ENCODE results near the gene TMEM40.
"Not testable (repeated sequence)": the region's sequence is repeated elsewhere in the genome, so short reads cannot be mapped to it uniquely, and the experiment has no call there.

TMEM40 gene

DNA sequence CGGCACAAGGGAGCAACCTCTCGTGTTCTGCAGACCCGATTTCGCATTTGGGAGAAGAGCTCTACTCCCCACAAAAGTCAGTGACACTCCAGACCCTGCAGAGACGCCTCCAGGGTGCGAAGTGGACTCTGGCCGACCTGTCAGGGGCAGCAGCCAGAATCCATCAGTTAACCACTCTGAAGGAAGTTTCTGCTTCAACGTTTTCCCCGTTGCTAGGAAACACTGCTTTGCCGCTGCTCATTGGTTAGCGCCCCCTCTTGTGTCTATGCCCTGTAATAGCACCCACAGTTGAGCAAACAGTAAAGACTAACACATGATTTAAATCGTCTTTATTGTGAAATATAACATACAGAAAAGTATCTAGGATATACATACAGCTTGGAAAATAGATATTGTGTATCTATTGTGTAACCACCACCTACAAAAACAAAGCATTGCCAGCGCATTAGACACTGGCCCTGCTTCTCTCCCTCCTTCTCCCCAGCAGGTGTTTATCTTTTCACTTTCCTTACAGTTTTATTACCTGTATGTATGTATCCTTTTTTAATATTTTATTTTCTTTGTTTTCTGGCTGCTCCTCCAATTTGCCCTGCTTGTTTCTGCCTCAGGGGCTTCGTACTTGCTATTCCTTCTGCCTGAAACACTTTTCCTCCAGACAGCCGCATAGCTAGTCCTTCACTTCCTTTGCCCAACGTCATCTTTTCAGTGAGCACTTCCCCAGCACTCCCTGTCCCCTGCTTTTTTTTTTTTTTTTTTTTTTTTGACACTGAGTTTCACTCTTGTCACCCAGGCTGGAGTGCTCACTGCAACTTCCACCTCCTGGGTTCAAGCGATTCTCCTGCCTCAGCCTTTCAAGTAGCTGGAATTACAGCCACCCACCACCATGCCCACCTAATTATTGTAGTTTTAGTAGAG lies 38.8 kb downstream of the TMEM40 start:
- peak in 56 of 58 donors; percentile 3 to 81 (median 36) for DNase-seq

DNA sequence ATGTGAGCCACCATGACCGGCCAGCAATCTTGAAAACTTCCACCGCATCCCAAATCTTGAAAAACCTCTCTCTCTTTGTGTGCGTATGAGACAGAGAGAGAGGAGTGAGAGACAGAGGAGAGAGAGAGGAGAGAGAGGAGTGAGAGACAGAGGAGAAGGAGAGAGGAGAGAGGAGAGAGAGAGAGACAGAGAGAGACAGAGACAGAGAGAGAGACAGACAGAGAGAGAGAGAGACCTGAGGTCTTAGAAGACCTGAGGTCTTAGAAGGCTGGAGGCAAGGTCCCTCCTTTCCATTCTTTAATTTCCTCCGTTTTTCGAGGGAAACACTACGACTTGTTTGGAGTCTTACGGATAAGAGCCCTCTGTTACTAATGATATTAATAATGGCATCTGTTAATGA lies 39.5 kb downstream of the TMEM40 start:
- DNase-seq = no peak

DNA sequence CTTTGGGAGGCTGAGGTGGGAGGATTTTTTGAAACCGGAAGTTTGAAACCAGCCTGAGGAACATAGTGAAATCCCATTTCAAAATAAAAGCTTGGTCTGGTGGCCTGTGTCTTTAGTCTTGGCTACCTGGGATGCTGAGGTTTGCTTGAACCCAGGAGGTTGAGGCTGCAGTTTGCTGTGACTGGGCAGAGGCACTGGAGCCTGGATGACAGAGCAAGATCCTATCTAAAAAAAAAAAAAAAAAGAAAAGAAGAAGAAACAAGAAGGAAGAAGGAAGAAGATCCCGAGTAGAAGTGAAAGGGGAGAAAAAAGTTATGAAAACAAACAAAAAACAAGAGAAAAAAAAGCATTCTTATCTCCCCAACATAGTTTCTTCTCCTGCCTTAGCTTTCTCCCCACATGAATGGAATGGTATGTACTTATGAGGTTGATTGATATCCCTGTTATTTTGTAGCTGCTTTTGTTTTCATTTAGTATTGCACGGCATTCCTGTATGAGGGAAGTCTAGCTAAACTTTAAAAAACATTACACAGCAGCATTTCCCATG lies 42.4 kb downstream of the TMEM40 start:
- DNase-seq = no peak

DNA sequence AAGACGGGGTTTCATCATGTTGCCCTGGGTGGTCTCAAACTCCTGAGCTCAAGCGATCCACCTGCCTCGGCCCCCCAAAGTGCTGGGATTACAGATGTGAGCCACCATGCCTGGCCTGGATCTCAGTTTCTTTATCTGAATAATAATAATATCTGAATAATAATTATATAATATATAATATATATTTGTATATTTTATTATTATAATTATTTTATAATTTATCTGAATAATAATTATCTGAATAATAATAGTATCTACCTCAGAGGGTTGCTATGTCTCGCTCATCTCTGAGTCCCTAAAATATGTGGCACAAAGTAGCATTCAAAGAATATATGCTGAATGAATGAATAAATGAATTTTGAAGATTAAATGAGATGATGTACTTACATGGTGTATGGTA lies 44.8 kb downstream of the TMEM40 start:
- DNase-seq = no peak

DNA sequence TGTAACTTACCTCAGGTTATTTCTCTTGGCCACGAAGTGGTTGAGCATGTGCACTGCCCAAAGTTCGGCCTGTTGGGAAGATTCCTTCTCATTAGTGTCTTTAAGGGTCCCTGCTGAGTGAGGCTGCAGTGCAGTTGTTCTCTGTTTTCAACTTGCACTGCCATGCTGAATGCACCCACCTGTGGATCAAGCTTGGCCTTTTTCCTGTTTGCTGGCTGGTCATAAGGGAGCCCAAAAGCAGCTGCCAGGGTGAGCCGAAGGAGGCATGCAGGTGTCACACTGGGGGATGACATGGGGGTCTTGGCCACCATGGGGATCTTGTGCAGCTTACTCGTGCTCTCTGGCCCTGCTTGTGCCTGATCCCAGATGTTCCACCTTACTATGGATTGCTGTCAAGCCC lies 49.0 kb downstream of the TMEM40 start:
- no peak for DNase-seq

DNA sequence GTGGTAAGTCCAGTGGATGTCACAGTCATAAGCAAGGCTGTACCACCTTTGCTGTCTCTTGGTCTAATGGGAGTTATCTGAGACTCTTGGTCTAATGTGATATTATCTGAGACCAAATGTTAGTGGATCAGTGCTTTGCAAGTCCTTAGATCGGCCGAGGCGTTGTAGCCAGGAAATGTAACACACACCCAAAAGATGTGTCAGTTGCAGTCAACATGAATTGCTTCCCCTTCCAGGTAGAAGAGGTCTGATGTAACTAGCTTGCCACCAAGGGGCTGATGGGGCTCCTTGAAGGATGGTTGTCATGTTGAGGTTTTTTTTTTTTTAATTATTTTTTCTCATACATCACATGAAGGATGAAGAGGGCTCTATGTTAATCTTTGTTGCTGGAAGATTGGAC lies 49.7 kb downstream of the TMEM40 start:
- no peak for DNase-seq

DNA sequence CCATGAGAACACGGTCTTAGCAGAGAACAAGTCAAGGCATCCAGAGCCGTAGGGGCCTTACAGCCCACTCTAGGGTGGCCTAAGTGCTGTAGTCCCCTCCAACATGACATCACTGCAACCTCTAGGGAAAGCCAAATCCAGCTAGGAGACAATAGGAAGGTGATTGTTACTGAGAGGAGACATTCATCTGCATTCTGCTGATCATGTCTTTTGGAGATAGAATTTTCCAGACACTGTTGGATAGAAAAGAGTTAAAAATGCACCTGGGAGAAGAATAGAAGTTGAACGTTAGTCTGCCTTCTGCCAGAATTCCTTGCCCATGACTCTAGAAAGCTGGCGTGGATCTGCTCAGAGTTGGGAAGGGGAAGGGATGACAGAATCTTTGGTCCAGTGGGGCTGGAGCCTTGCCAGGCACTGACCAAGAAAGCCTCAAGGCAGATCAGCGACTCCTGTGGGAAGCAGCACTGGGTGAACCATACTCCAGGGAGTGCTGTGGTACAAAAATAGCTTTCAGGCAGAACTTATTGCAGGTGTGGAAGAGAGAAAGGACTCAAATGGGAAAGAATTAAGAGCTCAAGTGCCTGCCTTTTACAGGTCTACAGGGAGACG lies 50.4 kb downstream of the TMEM40 start:
- DNase-seq = peak in 1 of 58 donors; percentile 16

DNA sequence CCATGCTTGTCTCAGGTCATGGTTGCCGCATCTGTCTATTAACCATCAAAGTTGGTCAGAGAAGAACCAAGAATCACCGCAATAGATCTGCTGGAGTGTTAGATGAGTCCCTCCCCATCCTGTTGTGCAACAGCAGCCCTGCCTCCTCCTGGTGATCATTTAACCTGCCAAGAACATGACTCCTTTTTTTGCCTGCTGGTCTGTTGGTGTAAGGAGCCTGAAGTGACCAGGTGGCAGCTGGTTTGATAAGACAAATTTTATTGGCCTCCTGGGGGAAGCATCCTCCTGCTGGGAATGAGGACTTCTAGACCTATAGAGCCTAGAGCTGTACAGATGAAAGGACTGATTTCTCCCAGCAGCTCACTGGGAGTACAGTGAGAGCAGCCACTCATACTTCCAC lies 51.6 kb downstream of the TMEM40 start:
- DNase-seq = no peak

DNA sequence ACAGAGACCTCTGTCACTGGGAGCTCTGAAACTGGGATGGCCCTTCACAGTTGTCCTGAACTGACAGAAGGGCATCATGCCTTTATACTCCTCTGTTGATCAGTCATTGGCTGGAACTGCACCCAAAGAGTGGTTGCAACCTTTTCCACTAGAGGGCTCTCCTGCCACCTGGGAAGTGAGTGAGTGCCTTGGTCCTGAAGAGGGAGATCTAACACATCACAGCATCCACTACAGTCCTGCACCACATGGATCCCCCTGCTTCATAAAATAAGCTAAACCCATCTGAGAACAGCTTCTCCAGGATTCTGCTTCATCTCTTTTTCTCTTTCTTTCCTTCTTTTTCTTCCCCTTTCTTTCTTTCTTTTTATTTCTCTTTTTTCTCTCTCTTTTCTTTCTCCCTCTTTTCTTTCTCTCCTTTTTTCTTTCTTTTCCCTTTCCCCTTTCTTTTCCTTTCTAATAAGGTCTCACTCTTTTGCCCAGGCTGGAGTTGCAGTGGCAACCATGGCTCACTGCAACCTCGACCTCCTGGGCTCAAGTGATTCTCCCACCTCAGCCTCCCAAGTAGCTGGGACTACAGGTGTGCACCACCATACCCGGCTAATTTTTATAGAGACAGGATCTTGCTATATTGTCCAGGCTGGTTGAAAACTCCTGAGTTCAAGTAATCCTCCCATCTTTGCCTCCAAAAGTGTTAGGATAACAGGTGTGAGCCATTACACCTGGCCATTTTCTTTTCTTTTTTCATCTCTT lies 52.4 kb downstream of the TMEM40 start:
- peak in 20 of 58 donors; percentile 1 to 62 (median 10) for DNase-seq

DNA sequence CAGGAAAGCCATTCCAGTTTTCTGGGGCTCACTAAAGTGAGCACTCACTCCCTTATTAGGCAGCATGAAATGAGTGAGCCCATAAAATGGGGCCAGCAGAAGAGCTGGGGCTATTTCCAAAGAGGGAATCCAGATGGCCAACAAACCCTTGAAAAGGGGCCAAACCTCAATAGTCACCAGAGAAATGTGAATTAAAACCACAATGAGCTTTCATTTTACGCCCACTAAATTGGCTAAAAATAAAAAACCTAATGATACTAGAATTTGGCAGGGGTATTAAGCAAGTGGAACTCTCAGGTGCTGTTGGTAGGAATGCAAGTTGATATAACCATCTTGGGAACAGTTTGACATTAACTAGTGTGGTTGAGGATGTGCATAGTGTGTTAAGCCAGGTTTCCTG lies 53.1 kb downstream of the TMEM40 start:
- DNase-seq = no peak

DNA sequence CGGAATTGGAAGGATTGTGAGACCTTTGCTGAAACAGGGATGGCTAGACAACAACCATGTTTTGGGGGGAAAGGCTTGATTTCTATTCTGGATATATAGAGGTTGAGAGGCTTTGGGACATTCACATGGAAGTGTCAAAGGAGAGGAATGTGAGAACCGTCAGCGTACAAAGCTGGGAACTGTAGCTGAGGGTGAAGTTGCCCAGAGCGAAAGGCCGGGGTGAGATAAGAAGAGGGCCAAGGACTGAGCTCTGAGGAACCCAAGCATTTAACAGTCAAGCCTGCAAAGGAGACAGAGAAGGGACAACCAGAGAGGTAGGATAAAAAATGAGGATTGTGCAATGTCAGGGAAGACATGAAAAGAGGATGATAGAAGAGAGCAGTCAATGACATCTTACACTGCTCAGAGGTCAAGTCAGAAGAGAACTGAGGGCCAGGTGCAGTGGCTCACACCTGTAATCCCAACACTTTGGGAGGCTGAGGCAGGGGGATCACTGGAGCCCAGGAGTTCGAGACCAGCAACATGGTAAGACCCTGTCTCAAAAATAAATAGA lies 53.6 kb downstream of the TMEM40 start:
- no peak for DNase-seq

DNA sequence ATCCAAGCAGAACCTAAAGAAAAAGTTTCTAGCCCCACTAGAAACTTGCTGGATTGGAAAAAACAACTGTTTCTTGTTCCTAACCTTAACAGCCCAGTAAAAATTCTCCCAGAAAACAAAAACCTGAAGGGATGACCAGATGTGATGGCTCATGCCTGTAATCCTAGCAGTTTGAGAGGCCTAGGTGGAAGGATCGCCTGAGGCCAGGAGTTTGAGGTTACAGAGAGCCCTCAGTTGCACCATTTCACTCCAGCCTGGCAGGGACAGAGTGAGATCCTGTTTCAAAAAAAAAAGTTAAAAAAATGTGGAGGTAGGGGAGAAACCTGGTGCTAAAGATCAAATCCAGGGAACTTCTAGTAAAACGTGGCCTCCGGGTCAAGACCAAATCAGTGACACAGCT lies 56.6 kb downstream of the TMEM40 start:
- DNase-seq = no peak

DNA sequence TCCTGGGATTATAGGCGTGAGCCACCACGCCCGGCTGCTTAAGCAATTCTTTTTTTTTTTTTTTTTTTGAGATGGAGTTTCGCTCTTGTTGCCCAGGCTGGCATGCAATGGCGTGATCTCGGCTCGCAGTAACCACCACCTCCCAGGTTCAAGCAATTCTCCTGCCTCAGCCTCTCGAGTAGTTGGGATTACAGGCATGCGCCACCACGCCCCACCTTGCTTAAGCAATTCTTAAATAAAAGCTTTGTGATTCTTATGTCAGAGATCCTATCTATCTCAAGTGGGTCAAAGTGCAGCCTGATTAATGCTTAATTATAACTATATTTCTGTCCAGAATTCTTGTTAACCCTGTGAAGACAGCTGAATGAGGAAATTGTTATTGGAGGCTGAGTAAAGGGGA lies 57.5 kb downstream of the TMEM40 start:
- DNase-seq = not testable (repeated sequence)

DNA sequence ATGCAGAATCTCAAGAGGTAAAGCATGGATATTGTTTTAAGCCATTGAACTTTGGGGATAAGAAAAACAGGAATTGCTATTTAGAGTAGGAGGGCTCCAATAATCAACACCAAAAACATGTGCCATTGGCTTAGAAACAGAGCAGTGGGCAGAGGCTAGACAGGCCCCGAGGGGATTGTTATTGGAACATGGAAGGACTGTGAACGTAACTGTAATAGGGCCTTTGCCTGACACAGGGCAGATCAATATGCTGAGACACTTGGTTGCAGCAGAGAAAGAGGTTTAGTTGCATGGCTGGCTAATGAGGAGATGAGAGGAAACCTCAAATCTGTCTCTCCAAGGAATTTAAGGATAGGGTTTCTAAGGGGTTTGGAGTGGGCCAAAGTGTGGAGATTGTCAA lies 58.3 kb downstream of the TMEM40 start:
- DNase-seq = no peak

DNA sequence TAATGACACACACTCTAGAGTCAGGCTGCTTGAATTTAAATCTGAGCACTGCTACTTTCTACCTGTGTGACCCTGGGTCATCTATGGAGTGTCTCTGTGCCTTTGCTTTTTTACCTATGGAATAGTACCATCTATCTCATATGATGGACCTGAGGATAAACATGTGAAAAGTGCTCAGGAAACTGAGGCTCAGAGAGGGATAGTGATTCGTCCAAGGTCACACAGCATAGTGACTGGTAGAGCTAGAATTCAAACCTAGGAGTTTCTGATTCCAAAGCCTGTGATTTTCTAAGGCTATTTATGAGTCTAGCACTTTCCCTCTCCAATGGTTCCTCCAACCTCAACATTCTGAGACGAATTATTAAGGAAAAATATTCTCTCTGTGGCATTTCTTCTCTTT lies 63.1 kb downstream of the TMEM40 start:
- DNase-seq = no peak

DNA sequence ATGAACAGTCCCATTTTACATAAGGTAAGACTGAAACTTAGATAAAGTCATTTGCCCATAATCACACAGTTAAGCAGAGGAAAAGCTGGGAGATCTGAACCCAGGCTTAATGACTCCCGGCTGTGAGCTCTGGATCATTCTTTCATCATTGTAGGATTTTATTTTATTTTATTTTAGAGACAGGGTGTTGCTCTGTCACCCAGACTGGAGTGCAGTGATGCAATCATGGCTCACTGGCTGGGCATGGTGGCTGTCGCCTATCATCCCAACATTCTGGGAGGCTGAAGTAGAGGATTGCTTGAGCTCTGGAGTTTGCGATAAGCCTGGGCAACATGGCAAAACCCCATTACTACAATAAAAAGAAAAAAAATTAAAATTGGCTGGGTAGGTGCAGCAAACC lies 63.9 kb downstream of the TMEM40 start:
- no peak for DNase-seq

DNA sequence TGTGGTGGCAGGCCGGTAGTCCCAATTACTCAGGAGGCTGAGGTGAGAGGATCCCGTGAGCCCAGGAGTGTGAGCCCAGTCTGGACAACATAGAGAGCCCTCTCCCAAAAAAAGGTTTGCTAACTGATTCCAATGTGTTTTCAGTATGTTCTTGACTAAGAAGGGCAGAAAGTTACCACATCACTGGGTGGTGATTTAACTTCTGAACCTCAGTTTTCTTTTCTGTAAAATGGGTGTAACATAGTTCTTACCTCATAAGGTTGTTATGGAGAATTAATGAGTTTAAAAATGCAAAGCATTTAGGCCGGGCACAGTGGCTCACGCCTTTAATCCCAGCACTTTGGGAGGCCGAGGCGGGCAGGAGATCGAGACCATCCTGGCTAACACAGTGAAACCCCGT lies 66.6 kb downstream of the TMEM40 start:
- no peak for DNase-seq

DNA sequence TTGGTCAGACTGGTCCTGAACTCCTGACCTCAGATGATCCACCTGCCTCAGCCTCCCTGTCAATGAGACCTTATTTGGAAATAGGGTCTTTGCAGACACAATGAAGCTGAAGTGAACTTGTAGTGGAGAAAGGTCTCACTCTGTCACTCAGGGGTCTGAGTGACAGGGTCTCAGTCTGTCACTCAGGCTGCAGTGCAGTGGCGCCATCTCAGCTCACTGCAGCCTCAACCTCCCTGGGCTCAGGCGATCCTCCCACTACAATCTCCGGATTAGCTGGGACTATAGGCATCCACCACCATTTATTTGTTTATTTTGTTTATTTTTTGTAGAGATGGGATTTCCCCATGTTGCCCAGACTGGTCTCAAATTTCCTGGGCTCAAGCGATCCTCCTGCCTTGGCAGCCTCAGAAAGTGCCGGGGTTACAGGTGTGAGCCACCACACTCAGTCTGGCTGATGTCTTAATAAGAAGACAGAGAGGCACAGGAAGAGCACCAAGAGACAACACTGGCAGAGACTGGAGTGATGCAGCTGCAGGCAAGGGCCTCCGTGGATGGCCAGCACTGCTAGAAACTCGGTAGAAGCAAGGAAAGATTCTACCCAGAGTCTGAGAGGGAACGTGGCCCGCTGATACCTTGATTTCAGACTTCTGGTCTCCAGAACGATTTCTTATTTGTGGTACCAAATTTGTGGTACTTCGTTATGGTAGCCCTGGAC lies 68.9 kb downstream of the TMEM40 start:
- no peak for DNase-seq

DNA sequence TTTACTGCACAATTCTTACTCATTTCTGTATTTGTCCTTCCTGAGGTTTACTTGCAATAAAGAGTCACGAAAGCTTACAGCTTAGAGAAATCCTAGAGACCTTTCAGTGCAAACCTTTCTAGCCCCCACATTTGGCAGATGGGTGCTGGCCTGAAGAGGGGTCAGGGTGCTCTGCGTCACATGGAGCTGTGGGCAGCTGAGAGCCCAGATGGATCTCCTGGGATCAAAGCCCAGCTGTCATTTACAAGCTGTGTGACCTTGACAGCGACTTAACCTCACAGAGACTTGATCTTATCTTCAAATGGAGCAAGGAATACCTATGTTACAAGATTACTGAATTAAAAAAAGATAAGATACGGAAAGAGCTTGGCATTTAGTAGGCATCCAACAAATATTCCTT lies 71.1 kb downstream of the TMEM40 start:
- DNase-seq = no peak

DNA sequence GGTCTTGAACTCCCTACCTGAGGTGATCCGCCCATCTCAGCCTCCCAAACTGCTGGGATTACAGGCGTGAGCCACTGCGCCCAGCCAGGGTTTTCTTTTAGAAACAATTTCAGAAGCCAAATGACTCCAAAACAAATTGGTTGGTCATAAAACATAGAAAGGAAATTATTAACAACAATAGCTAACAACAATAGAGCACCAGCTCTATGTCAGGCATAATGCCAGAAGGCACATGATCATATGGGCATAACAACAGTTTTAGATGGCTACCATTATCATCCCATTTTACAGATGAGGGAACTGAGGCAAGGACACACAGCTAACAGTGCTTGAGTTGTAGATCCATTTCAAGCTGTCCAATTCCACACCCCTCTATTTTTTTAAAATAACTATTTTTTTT lies 73.0 kb downstream of the TMEM40 start:
- DNase-seq = no peak
